ENCODE data around the gene OSMR.
A peak's percentile ranks its signal among the peaks of the same experiment; 100 is the strongest.

Gene OSMR

GRCh38 chr5:38879078-38879460 is 33.3 kb downstream of the OSMR start:
- Histone ChIP-seq H3K14ac (ENCODE audit: low read length) (no peak overlapping the region), H3K27ac (ENCODE audit: low read depth, low read length) (no peak overlapping the region), H3K4ac (ENCODE audit: low read depth, low read length) (no peak overlapping the region), H3K79me1 (ENCODE audit: low read length) (no peaks in the 10 kb centered on the region), H3K4me2 (ENCODE audit: low read length) (no peak overlapping the region), H3K9ac (ENCODE audit: low read length) (no peak overlapping the region), H3K23ac (ENCODE audit: low read length) (peak overlapping the region; percentile 33), H4K8ac (ENCODE audit: low read depth, low read length) (no peak overlapping the region), H2AK5ac (ENCODE audit: low read length) (no peak overlapping the region), H3K18ac (ENCODE audit: low read length) (no peak overlapping the region), H3K9me3 (ENCODE audit: insufficient read depth, low read depth, low read length) (peaks cover 3% of the 10 kb centered on the region), H4K91ac (ENCODE audit: low read depth, low read length) (no peak overlapping the region), H3K79me2 (ENCODE audit: control insufficient read depth, insufficient read depth, low read length, poor library complexity) (no peaks in the 10 kb centered on the region), H2BK12ac (ENCODE audit: low read length) (no peak overlapping the region), H2AFZ (ENCODE audit: insufficient read depth, low read length, poor library complexity) (no peak overlapping the region), H3K4me3 (ENCODE audit: low read depth, low read length) (no peak overlapping the region), H4K12ac (ENCODE audit: low read depth, low read length) (no peak overlapping the region), H3K36me3 (ENCODE audit: control insufficient read depth in 1 of 2, insufficient read depth in 2 of 2, low read length in 2 of 2) (peaks cover 5 to 11% of the 10 kb centered on the region in 2 experiments), H3K27me3 (ENCODE audit: insufficient read depth, low read length) (no peaks in the 10 kb centered on the region), H2BK120ac (ENCODE audit: insufficient read depth, low read length, poor library complexity) (no peak overlapping the region), H3K4me1 (ENCODE audit: control insufficient read depth in 1 of 2, insufficient read depth in 2 of 2, low read length in 2 of 2) (no peaks in the 10 kb centered on the region), H2BK5ac (ENCODE audit: low read depth, low read length, poor library complexity) (no peak overlapping the region)
- DNase-seq: no peak
- WGBS (ENCODE audit: extremely low coverage, insufficient coverage, insufficient read length): no CpG with 5 or more reads among the region's 7 CpGs

GRCh38 chr5:38883842-38884241 is 38.0 kb downstream of the OSMR start:
- H3K36me3 ChIP-seq (ENCODE audit: control insufficient read depth in 1 of 2, insufficient read depth in 2 of 2, low read length in 2 of 2): peaks cover 2 to 15% of the 10 kb centered on the region in 2 experiments
- no peak overlapping the region for H2BK120ac ChIP-seq (ENCODE audit: insufficient read depth, low read length, poor library complexity)
- H2BK5ac ChIP-seq (ENCODE audit: low read depth, low read length, poor library complexity): no peak overlapping the region
- H3K9ac ChIP-seq (ENCODE audit: low read length): no peak overlapping the region
- H4K8ac ChIP-seq (ENCODE audit: low read depth, low read length): no peak overlapping the region
- DNase-seq: no peak
- no peak overlapping the region for H3K4me3 ChIP-seq (ENCODE audit: low read depth, low read length)
- no peak overlapping the region for H3K18ac ChIP-seq (ENCODE audit: low read length)
- H3K4me1 ChIP-seq (ENCODE audit: control insufficient read depth in 1 of 2, insufficient read depth in 2 of 2, low read length in 2 of 2): no peaks in the 10 kb centered on the region
- no CpG with 5 or more reads among the region's 3 CpGs for WGBS (ENCODE audit: extremely low coverage, insufficient coverage, insufficient read length)
- H2AK5ac ChIP-seq (ENCODE audit: low read length): no peak overlapping the region
- H3K9me3 ChIP-seq (ENCODE audit: insufficient read depth, low read depth, low read length): peaks cover 3% of the 10 kb centered on the region
- no peaks in the 10 kb centered on the region for H3K27me3 ChIP-seq (ENCODE audit: insufficient read depth, low read length)
- no peak overlapping the region for H2AFZ ChIP-seq (ENCODE audit: insufficient read depth, low read length, poor library complexity)
- no peak overlapping the region for H4K91ac ChIP-seq (ENCODE audit: low read depth, low read length)
- H4K12ac ChIP-seq (ENCODE audit: low read depth, low read length): no peak overlapping the region
- no peak overlapping the region for H3K4me2 ChIP-seq (ENCODE audit: low read length)
- H3K27ac ChIP-seq (ENCODE audit: low read depth, low read length): no peak overlapping the region
- H2BK12ac ChIP-seq (ENCODE audit: low read length): no peak overlapping the region
- no peaks in the 10 kb centered on the region for H3K79me2 ChIP-seq (ENCODE audit: control insufficient read depth, insufficient read depth, low read length, poor library complexity)
- H3K4ac ChIP-seq (ENCODE audit: low read depth, low read length): no peak overlapping the region
- no peak overlapping the region for H3K23ac ChIP-seq (ENCODE audit: low read length)
- H3K14ac ChIP-seq (ENCODE audit: low read length): no peak overlapping the region
- no peaks in the 10 kb centered on the region for H3K79me1 ChIP-seq (ENCODE audit: low read length)

GRCh38 chr5:38885208-38885607 is 39.4 kb downstream of the OSMR start:
- Histone ChIP-seq H2BK120ac (ENCODE audit: insufficient read depth, low read length, poor library complexity) (no peak overlapping the region), H3K27me3 (ENCODE audit: insufficient read depth, low read length) (no peaks in the 10 kb centered on the region), H3K23ac (ENCODE audit: low read length) (no peak overlapping the region), H2AFZ (ENCODE audit: insufficient read depth, low read length, poor library complexity) (no peak overlapping the region), H3K79me2 (ENCODE audit: control insufficient read depth, insufficient read depth, low read length, poor library complexity) (no peaks in the 10 kb centered on the region), H3K9ac (ENCODE audit: low read length) (no peak overlapping the region), H3K14ac (ENCODE audit: low read length) (no peak overlapping the region), H3K4me3 (ENCODE audit: low read depth, low read length) (no peak overlapping the region), H3K9me3 (ENCODE audit: insufficient read depth, low read depth, low read length) (peaks cover under 1% of the 10 kb centered on the region), H2AK5ac (ENCODE audit: low read length) (no peak overlapping the region), H3K36me3 (ENCODE audit: control insufficient read depth in 1 of 2, insufficient read depth in 2 of 2, low read length in 2 of 2) (peaks cover 0 to 12% of the 10 kb centered on the region in 2 experiments), H4K8ac (ENCODE audit: low read depth, low read length) (no peak overlapping the region), H3K4ac (ENCODE audit: low read depth, low read length) (no peak overlapping the region), H3K79me1 (ENCODE audit: low read length) (no peaks in the 10 kb centered on the region), H2BK5ac (ENCODE audit: low read depth, low read length, poor library complexity) (no peak overlapping the region), H3K18ac (ENCODE audit: low read length) (no peak overlapping the region), H3K4me2 (ENCODE audit: low read length) (no peak overlapping the region), H2BK12ac (ENCODE audit: low read length) (no peak overlapping the region), H4K12ac (ENCODE audit: low read depth, low read length) (no peak overlapping the region), H3K27ac (ENCODE audit: low read depth, low read length) (no peak overlapping the region), H4K91ac (ENCODE audit: low read depth, low read length) (no peak overlapping the region), H3K4me1 (ENCODE audit: control insufficient read depth in 1 of 2, insufficient read depth in 2 of 2, low read length in 2 of 2) (no peaks in the 10 kb centered on the region)
- no CpG with 5 or more reads among the region's 3 CpGs for WGBS (ENCODE audit: extremely low coverage, insufficient coverage, insufficient read length)
- no peak for DNase-seq

GRCh38 chr5:38888041-38888440 is 42.2 kb downstream of the OSMR start:
- H3K79me2 ChIP-seq (ENCODE audit: control insufficient read depth, insufficient read depth, low read length, poor library complexity): no peaks in the 10 kb centered on the region
- no peak overlapping the region for H2BK120ac ChIP-seq (ENCODE audit: insufficient read depth, low read length, poor library complexity)
- no peak overlapping the region for H3K14ac ChIP-seq (ENCODE audit: low read length)
- H3K27me3 ChIP-seq (ENCODE audit: insufficient read depth, low read length): no peaks in the 10 kb centered on the region
- H3K27ac ChIP-seq (ENCODE audit: low read depth, low read length): no peak overlapping the region
- H4K91ac ChIP-seq (ENCODE audit: low read depth, low read length): no peak overlapping the region
- H3K4ac ChIP-seq (ENCODE audit: low read depth, low read length): no peak overlapping the region
- H3K9ac ChIP-seq (ENCODE audit: low read length): no peak overlapping the region
- H3K36me3 ChIP-seq (ENCODE audit: control insufficient read depth in 1 of 2, insufficient read depth in 2 of 2, low read length in 2 of 2): peaks cover 0 to 14% of the 10 kb centered on the region in 2 experiments
- H3K4me2 ChIP-seq (ENCODE audit: low read length): no peak overlapping the region
- no peaks in the 10 kb centered on the region for H3K4me1 ChIP-seq (ENCODE audit: control insufficient read depth in 1 of 2, insufficient read depth in 2 of 2, low read length in 2 of 2)
- no peak overlapping the region for H2AFZ ChIP-seq (ENCODE audit: insufficient read depth, low read length, poor library complexity)
- no peak overlapping the region for H2BK5ac ChIP-seq (ENCODE audit: low read depth, low read length, poor library complexity)
- H4K12ac ChIP-seq (ENCODE audit: low read depth, low read length): no peak overlapping the region
- no CpG with 5 or more reads among the region's 8 CpGs for WGBS (ENCODE audit: extremely low coverage, insufficient coverage, insufficient read length)
- no peak overlapping the region for H2BK12ac ChIP-seq (ENCODE audit: low read length)
- H4K8ac ChIP-seq (ENCODE audit: low read depth, low read length): no peak overlapping the region
- no peak overlapping the region for H3K18ac ChIP-seq (ENCODE audit: low read length)
- no peaks in the 10 kb centered on the region for H3K79me1 ChIP-seq (ENCODE audit: low read length)
- no peak overlapping the region for H2AK5ac ChIP-seq (ENCODE audit: low read length)
- H3K9me3 ChIP-seq (ENCODE audit: insufficient read depth, low read depth, low read length): peaks cover 2% of the 10 kb centered on the region
- H3K4me3 ChIP-seq (ENCODE audit: low read depth, low read length): no peak overlapping the region
- no peak for DNase-seq
- no peak overlapping the region for H3K23ac ChIP-seq (ENCODE audit: low read length)

All from trophoblast cell (in vitro differentiated cells and primary cell).